A549 (cell line): Measurements from ENCODE around the gene ZBTB22. TPM values are rescaled to one million over a fixed set of nuclear protein-coding genes. Genes with fewer than 3 reads are reported as not detected.

Experiments
- ATAC-seq, 2 experiments: fragments of 200-7000 bp in 1 of 2; fragments of >200 bp in 1 of 2; cut with Nextera tagmentation in 1 of 2; cut with Tn5 transposase in 1 of 2; 3 replicates each; pipeline versions ENCODE4 v1.8.0 to v1.9.1; 2018 to 2020; ENCODE audit warnings: mild to moderate bottlenecking in 1 of 2, moderate library complexity in 1 of 2
- CTCF ChIA-PET: fragments of 300-600 bp; sonication (Branson Sonifier 250); formaldehyde crosslinking; extraction: SDS; loops from one replicate; lab custom pipeline; 2021; ENCODE audit warnings: antibody characterized with exemption, inconsistent platforms; lab: Yijun Ruan, JAX
- POLR2A ChIA-PET: fragments of 350-600 bp; formaldehyde crosslinking; extraction: SDS; loops from one replicate; lab custom pipeline; 2021; ENCODE audit warnings: antibody characterized with exemption, inconsistent platforms; lab: Yijun Ruan, JAX
- DNase-seq, 2 experiments: peaks; one replicate each; pipeline versions ENCODE4 v3.0.0 to v3.0.0-alpha.2; 2011 to 2016; ENCODE audit warnings: low read depth in 1 of 2, low spot score in 1 of 2
- FAIRE-seq: peaks from 2 replicates; lab custom pipeline; 2011; peaks lifted over from hg19 to GRCh38; lab: Jason Lieb, UNC
- H3K27ac ChIP-seq, 2 experiments: fragments of >200 bp; sonication (Bioruptor Twin); formaldehyde crosslinking; 3 replicates each; pipeline ENCODE4 v1.5.1; 2016 to 2017
- H3K4me1 ChIP-seq: fragments of >200 bp; sonication (Bioruptor Twin); formaldehyde crosslinking; 3 replicates; pipeline ENCODE4 v1.6.1; 2016
- H3K4me2 ChIP-seq: fragments of >200 bp; sonication (Bioruptor Twin); formaldehyde crosslinking; 3 replicates; pipeline ENCODE4 v1.6.1; 2016
- H3K4me3 ChIP-seq: fragments of >200 bp; sonication (Bioruptor Twin); formaldehyde crosslinking; 3 replicates; pipeline ENCODE4 v1.5.1; 2016
- H3K9me3 ChIP-seq: fragments of >200 bp; sonication (Bioruptor Twin); formaldehyde crosslinking; 3 replicates; pipeline ENCODE4 v1.6.1; 2016
- EHMT2 ChIP-seq: fragments of 200-600 bp; sonication (generic); IDR thresholded peaks from 2 replicates; pipeline ENCODE4 v1.6.1; 2016; ENCODE audit warnings: antibody characterized with exemption, low read depth, mild to moderate bottlenecking, moderate library complexity
- HDAC2 ChIP-seq: fragments of 200-600 bp; sonication (generic); IDR thresholded peaks from 2 replicates; pipeline ENCODE4 v1.6.1; 2016
- HOXB13 ChIP-seq: fragments of 250-450 bp; sonication (Bioruptor Pico); IDR thresholded peaks from 2 replicates; pipeline ENCODE4 v1.5.0; 2020; ENCODE audit warnings: low read depth, mild to moderate bottlenecking, moderate library complexity
- KDM1A ChIP-seq: fragments of 200-600 bp; sonication (generic); IDR thresholded peaks from 2 replicates; pipeline ENCODE4 v1.6.1; 2016; ENCODE audit warnings: low read depth, mild to moderate bottlenecking
- NR3C1 ChIP-seq: fragments of >200 bp; sonication (Bioruptor Twin); formaldehyde crosslinking; IDR thresholded peaks from 3 replicates; pipeline ENCODE4 v1.6.1; 2017
- SMC3 ChIP-seq: fragments of >200 bp; sonication (Bioruptor Twin); formaldehyde crosslinking; IDR thresholded peaks from 3 replicates; pipeline ENCODE4 v1.6.1; 2018; ENCODE audit warnings: inconsistent platforms
- ZFP36 ChIP-seq: fragments of 450-650 bp; IDR thresholded peaks from 2 replicates; pipeline ENCODE4 v1.6.1; 2014; ENCODE audit warnings: borderline replicate concordance; ENCODE audit not compliant: partially characterized antibody
- ZNF302 ChIP-seq: fragments of 250-450 bp; sonication (Bioruptor Pico); IDR thresholded peaks from 2 replicates; pipeline ENCODE4 v1.9.0; 2021; ENCODE audit warnings: inconsistent platforms, mild to moderate bottlenecking, moderate library complexity
- WGBS: methylation state at CpG from one replicate; pipeline ENCODE4 v1.1.6; 2017; ENCODE audit errors: missing lambda C conversion rate; 5-methylcytosine and 5-hydroxymethylcytosine counted together
- polyA plus RNA-seq, 4 experiments: library from polyadenylated mRNA; depleted of rRNA in 3 of 4; stranded (reverse); fragments of >200 nt; fragmentation: RNase III in 1 of 4; extraction: RNeasy Plus Mini Kit Qiagen cat#74134 plus additional on column Dnase treatment in 1 of 4; gene quantifications; 2 replicates in 3 of 4; 3 replicates in 1 of 4; pipeline ENCODE4 v1.2.3, GENCODE V29; 2011 to 2017
- TF ChIP-seq, protein P1 (sequence below): fragments of 450-650 bp; IDR thresholded peaks from 2 replicates; pipeline ENCODE4 v1.6.1; 2014; ENCODE audit warnings: antibody characterized with exemption
- TF ChIP-seq, protein P2 (sequence below): fragments of 250-450 bp; sonication (Bioruptor Pico); IDR thresholded peaks from 2 replicates; pipeline ENCODE4 v1.5.0; 2020; ENCODE audit warnings: low read depth, mild to moderate bottlenecking, moderate library complexity
- TF ChIP-seq, protein P3 (sequence below): fragments of >200 bp; sonication (Bioruptor Twin); formaldehyde crosslinking; IDR thresholded peaks from 3 replicates; pipeline ENCODE4 v1.6.1; 2016
- TF ChIP-seq, protein P4 (sequence below): fragments of 150-350 bp; IDR thresholded peaks from 2 replicates; pipeline ENCODE4 v1.6.1; 2014; ENCODE audit warnings: low read depth, mild to moderate bottlenecking, low read length
- TF ChIP-seq, protein P5 (sequence below): IDR thresholded peaks from 2 replicates; pipeline ENCODE4 v1.6.1; 2012; ENCODE audit warnings: low read depth, borderline replicate concordance
- TF ChIP-seq, protein P6 (sequence below): fragments of >200 bp; sonication (Bioruptor Twin); formaldehyde crosslinking; IDR thresholded peaks from 3 replicates; pipeline ENCODE4 v1.5.1; 2016

The ZBTB22 gene
- polyA plus RNA-seq, 2 of the 4 experiments (the other 2 are of a cell fraction): 3.2 to 8.3 TPM

DNA sequence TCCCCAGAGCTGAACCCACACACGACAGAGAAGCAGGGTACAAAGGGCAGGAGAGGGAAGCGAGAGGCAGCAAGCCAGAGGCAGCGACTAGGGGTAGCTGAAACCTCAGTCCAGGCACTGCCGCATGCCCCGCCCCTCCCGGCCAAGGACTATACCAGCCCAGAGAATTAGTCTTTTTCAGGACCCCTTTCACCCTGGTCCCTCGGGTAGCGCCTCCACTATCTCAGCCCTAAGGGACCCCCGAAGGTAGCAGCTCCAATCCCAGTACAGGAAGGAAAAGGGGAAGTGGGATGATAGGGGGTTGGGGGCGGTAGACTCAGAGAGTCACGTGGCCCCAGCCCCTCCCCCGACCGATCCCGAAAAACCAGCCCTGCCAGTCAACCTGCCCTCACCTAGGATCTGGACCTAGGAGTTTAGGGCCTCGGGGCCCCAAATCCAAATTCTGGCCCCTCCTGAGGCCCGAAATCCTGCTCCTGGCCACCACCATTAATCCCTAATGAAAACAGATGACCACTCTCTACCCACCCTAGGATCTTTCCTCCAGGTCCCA lies 20.1 kb downstream of the ZBTB22 start:
- H3K9me3 ChIP-seq: no peaks in the 10 kb centered on the region
- peak overlapping the region; percentile 72 to 98; a peak in 5 of 6 replicates for H3K27ac ChIP-seq
- DNase-seq (no peak), ATAC-seq (peak; percentile 2 to 6; a peak in 3 of 6 replicates), FAIRE-seq (no peak)
- TF ChIP-seq, protein P1, sequence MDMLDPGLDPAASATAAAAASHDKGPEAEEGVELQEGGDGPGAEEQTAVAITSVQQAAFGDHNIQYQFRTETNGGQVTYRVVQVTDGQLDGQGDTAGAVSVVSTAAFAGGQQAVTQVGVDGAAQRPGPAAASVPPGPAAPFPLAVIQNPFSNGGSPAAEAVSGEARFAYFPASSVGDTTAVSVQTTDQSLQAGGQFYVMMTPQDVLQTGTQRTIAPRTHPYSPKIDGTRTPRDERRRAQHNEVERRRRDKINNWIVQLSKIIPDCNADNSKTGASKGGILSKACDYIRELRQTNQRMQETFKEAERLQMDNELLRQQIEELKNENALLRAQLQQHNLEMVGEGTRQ: peak; percentile 69
- no peak for TF ChIP-seq HDAC2
- 64% methylated on average over 12 of the region's 16 CpGs for WGBS
- peaks cover 4% of the 10 kb centered on the region; the same call in 1 of the 3 replicates for H3K4me1 ChIP-seq
- H3K4me2 ChIP-seq: peak overlapping the region; percentile 86
- peak overlapping the region; percentile 53 for H3K4me3 ChIP-seq
- CTCF ChIA-PET: interaction anchor here (0.6 to 3.1 kb wide), 4 partner anchors 8 to 414 kb away, joined by 3 to 12 read pairs (median 3); partner anchors contain the start of genes PFDN6 and WDR46
- POLR2A ChIA-PET: interaction anchor here (1.1 to 1.6 kb wide), 3 partner anchors 20 to 26 kb away, joined by 4 to 10 read pairs (median 4); partner anchors contain the start of genes B3GALT4, RPS18, VPS52 and ZBTB22

DNA sequence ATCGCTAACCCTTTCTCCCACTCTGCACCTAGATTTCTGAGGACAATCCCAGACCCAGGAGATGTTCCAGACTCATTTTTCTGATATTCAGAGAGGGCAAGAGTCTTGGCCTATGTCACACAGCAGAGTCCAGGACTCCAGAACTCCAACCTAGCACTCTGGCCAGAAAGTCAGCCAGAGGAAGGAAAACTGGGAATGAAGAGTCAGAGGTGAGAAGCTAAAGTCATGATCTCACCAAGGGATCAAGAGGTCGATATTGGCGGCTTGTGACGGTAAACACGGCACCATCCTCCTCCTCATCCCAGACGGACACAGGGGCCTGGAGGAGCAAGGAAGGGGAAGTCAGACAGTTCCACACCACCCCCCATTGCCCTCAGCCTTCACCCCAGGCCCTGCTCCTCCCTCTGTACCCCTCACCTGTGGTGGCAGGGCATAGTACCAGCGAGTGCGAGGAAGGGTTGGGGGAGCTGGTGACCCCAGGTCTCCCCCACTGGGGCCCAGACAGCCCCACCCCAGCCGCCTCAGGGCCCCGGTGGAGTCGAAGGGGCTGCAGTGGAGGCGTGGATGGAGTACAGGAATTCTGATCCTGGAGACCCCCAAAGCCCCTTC lies 20.6 kb downstream of the ZBTB22 start:
- H3K4me1 ChIP-seq: peaks cover 4% of the 10 kb centered on the region; the same call in 1 of the 3 replicates
- no peak for ATAC-seq
- H3K4me3 ChIP-seq: no peak overlapping the region
- no peak for FAIRE-seq
- peak overlapping the region; percentile 86 for H3K4me2 ChIP-seq
- 87% methylated on average over 8 of the region's 12 CpGs for whole genome bisulfite sequencing
- DNase-seq: no peak
- peak overlapping the region in 1 of 2 experiments; percentile 98; a peak in 3 of 6 replicates for H3K27ac ChIP-seq
- CTCF ChIA-PET: interaction anchor here (0.6 to 3.1 kb wide), 6 partner anchors 8 to 414 kb away, joined by 3 to 12 read pairs (median 3); partner anchors contain the start of genes PFDN6, WDR46 and ZBTB22
- no peaks in the 10 kb centered on the region for H3K9me3 ChIP-seq
- TF ChIP-seq SMC3: no peak
- TF ChIP-seq KDM1A: 0 out of 2 replicates have a peak, but pooled peaks have one; percentile 32
- TF ChIP-seq ZFP36: peak; percentile 76
- TF ChIP-seq, all 56 proteins: peak for 2
- POLR2A ChIA-PET: interaction anchor here (1.1 to 1.6 kb wide), 3 partner anchors 20 to 25 kb away, joined by 4 to 10 read pairs (median 4); partner anchors contain the start of genes B3GALT4, RPS18, VPS52 and ZBTB22

DNA sequence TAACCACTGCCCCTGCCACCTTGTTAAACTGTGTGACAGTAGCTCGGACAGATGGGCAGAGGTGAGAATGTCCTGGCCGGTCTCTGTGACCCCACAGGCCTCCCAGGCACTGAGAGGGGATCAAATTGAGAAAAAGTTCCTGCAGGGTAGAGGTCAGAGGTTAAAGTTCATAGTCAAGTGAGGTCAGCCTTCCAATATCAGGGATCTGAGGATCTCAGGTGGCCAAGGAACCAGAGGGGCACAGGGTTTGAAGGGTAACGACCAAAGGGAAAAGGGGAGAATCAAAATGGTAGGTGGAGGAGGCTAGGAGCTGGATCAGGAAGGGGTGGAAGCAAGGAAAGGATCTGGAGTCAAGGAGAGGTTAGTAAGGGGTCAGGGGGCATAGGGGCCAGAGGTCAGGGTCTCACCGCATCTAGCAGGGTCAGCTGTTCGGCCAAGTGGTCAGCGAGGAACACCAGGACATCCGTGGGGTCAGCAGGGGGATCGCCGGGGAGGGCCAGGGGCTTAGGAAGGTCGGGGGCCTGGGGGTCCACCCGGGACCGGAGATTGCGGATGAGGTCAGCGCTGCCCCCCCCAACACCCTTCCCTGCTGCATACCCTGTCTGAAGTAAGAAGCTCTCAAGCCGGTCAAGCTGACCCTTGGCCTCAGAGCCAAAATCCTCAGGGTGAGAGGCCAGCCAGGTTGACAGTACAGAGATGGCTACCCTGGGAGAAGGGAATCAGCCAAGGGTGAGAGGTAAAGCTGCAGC lies 21.7 kb downstream of the ZBTB22 start:
- CTCF ChIA-PET: interaction anchor here (0.8 to 3.1 kb wide), 3 partner anchors 14 to 22 kb away, joined by 3 to 12 read pairs (median 4); partner anchors contain the start of gene ZBTB22
- FAIRE-seq (no peak), ATAC-seq (no peak)
- 84% methylated on average over 8 of the region's 15 CpGs for WGBS
- POLR2A ChIA-PET: no interaction called here
- Histone ChIP-seq H3K4me2 (no peak overlapping the region), H3K9me3 (no peaks in the 10 kb centered on the region), H3K4me3 (no peak overlapping the region)
- no peak for TF ChIP-seq EHMT2
- TF ChIP-seq, protein P2, sequence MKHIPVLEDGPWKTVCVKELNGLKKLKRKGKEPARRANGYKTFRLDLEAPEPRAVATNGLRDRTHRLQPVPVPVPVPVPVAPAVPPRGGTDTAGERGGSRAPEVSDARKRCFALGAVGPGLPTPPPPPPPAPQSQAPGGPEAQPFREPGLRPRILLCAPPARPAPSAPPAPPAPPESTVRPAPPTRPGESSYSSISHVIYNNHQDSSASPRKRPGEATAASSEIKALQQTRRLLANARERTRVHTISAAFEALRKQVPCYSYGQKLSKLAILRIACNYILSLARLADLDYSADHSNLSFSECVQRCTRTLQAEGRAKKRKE: no peak
- TF ChIP-seq, protein P3, sequence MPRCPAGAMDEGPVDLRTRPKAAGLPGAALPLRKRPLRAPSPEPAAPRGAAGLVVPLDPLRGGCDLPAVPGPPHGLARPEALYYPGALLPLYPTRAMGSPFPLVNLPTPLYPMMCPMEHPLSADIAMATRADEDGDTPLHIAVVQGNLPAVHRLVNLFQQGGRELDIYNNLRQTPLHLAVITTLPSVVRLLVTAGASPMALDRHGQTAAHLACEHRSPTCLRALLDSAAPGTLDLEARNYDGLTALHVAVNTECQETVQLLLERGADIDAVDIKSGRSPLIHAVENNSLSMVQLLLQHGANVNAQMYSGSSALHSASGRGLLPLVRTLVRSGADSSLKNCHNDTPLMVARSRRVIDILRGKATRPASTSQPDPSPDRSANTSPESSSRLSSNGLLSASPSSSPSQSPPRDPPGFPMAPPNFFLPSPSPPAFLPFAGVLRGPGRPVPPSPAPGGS: no peak
- no peak for TF ChIP-seq ZNF302 (CRISPR knock-in tag)
- TF ChIP-seq ZFP36: no peak
- TF ChIP-seq, protein P4, sequence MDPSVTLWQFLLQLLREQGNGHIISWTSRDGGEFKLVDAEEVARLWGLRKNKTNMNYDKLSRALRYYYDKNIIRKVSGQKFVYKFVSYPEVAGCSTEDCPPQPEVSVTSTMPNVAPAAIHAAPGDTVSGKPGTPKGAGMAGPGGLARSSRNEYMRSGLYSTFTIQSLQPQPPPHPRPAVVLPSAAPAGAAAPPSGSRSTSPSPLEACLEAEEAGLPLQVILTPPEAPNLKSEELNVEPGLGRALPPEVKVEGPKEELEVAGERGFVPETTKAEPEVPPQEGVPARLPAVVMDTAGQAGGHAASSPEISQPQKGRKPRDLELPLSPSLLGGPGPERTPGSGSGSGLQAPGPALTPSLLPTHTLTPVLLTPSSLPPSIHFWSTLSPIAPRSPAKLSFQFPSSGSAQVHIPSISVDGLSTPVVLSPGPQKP: no peak
- no peak for TF ChIP-seq NR3C1
- TF ChIP-seq HOXB13 (CRISPR knock-in tag): no peak
- TF ChIP-seq, protein P1: no peak
- TF ChIP-seq, protein P5, sequence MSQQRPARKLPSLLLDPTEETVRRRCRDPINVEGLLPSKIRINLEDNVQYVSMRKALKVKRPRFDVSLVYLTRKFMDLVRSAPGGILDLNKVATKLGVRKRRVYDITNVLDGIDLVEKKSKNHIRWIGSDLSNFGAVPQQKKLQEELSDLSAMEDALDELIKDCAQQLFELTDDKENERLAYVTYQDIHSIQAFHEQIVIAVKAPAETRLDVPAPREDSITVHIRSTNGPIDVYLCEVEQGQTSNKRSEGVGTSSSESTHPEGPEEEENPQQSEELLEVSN: no peak
- TF ChIP-seq, protein P6, sequence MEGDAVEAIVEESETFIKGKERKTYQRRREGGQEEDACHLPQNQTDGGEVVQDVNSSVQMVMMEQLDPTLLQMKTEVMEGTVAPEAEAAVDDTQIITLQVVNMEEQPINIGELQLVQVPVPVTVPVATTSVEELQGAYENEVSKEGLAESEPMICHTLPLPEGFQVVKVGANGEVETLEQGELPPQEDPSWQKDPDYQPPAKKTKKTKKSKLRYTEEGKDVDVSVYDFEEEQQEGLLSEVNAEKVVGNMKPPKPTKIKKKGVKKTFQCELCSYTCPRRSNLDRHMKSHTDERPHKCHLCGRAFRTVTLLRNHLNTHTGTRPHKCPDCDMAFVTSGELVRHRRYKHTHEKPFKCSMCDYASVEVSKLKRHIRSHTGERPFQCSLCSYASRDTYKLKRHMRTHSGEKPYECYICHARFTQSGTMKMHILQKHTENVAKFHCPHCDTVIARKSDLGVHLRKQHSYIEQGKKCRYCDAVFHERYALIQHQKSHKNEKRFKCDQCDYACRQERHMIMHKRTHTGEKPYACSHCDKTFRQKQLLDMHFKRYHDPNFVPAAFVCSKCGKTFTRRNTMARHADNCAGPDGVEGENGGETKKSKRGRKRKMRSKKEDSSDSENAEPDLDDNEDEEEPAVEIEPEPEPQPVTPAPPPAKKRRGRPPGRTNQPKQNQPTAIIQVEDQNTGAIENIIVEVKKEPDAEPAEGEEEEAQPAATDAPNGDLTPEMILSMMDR: no peak
- TF ChIP-seq, all 56 proteins: peak for 0
- Histone ChIP-seq H3K27ac (no peak overlapping the region), H3K4me1 (peaks cover 4% of the 10 kb centered on the region; the same call in 1 of the 3 replicates)
- no peak for DNase-seq
